GM18505 (cell line): Measurements from ENCODE around the gene PCSK9.

ENCODE experiments used
- ATAC-seq: cut with Tn5 transposase; IDR thresholded peaks from one replicate; pipeline ENCODE4 v1.9.1; 2021; ENCODE audit not compliant: unreplicated experiment
- POLR2A ChIP-seq: IDR thresholded peaks from 4 replicates; pipeline ENCODE4 v1.6.1; 2011; ENCODE audit warnings: borderline replicate concordance; ENCODE audit not compliant: insufficient read depth, insufficient read length; ENCODE audit errors: extremely low read depth

PCSK9 gene

DNA sequence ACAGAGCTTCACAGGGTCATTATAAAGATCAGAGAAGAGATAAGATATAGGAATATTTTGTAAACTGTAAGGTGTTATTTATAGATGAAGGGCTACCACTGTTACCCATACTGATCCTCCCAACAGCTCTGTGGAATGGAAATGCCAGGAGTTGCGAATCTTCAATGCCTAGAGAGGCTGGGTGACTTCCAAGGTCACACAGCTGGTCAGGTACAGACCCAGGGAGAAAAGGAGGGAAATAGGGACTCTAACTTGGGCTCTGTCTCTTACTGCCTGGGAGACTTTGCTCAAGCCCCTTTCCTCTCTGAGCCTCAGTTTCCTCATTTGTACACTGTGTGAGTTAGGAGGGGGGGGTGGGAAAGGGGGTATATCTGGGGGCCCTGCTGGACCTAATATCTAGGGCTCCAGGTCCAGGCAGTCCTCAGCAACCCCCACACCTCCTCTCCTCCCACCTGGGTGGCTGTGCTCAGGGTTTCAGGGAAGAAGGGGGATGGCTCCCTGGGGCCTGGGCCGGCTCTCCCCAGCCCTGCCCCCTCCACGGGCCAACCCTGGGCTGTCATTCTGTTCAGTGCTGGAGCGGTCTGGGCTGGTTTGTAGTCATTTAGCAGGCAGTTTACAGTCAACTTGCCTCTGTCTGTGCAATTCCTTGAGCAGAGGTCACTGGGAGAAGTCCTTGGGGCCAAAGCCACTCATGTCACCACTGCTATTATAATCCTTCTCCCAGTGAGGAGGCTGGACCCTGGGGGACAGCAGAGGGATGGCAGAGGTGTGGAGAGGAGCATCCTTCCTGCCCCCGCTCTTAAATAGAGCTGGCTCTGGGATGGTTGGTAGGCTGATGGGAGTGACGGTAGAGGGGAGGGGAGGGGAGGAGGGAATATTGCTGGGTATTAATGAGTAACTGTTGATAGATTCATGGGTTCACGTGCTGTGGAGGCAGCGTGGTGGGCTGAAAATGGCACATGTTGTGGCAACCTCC lies 39.0 kb upstream of the PCSK9 start:
- TF ChIP-seq POLR2A, result no peak
- no peak for ATAC-seq

DNA sequence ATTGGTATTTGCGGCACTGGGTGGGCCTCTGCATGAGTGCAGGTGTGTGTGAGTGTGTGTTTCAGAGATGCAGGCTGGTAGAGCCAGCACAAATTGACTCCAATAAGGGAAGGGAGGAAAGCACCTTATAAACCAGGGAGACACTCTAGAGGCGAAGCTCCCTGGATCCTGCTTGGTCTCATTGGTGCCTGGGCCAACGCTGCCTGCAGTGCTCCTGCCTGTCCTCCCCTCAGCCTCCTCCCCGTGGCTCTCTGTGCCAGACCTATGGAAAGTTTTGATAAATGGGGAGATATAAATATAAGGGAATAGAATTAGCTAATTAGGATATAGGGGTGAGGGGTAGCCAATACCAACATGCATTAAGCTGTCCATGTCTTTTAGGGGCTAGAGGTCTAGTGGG lies 38.0 kb upstream of the PCSK9 start:
- no peak for TF ChIP-seq POLR2A
- ATAC-seq, result no peak

DNA sequence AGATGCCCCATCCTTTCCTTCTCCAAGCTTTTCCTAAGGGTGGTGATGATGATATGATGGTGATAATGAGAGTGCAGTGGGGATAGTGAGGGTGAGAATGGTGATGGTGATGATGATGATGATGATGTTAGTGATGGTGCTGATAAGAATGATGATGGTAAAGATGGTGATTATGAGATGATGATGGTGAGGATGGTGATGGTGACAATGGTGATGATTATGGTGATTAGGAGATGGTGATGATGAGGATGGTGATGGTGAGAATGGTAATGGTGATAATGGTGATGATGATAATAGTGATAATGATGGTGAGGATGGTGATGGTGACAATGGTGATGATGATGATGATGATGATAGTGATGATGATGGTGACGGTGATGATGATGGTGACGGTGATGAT lies 36.7 kb upstream of the PCSK9 start:
- ATAC-seq, result no peak
- TF ChIP-seq POLR2A, result no peak

DNA sequence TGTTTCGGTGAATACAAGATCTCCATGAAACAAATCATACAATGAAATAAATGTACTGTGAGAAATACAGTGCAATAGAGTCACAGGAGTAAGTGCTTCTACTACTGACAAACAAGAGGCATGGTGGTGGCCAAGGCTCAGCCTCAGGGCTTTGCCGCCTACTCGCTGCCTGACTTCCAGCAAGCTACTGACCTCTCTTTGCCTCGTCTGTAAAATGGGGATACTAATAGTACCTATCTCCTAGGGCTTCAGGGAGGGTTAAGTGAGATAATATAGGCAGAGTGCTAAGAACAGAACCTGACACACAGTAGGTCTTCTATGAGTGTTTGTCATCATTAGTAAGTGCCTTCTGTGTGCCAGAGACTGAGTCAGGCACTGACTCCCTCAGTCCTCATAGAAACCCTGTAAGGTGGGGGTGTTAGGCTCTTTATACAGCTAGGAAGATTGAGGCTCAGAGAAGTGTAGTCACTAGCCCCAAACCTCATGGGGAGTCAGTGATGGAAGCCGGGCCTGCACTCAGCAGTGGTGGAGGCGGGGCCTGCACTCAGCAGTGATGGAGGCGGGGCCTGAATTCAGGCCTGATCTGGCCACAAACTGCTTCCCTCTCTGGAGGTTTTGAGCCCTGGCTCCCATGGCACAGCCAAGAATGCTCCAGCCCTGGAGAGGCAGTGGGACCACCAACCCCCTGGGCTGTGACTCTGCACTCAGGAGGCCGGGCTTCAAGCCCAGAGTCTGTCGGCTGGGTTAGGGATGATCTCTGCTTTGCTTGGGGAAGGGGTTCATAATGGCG lies 33.8 kb upstream of the PCSK9 start:
- TF ChIP-seq POLR2A, result no peak
- ATAC-seq, result no peak

DNA sequence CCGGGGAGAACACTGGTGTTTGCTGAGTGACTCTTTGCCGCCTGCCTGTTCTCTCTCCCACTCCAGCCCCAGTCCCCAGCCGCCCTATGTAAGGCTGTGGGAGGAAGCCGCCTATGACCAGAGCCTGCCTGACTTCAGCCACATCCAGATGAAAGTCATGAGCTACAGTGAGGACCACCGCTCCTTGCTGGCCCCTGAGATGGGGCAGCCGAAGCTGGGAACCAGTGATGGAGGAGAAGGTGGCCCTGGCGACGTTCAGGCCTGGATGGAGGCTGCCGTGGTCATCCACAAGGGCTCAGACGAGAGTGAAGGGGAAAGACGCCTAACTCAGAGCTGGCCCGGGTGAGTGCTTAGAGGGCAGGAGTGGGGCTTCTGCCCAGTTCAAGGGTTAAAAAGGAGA lies 32.4 kb upstream of the PCSK9 start:
- ATAC-seq, result no peak
- no peak for TF ChIP-seq POLR2A

DNA sequence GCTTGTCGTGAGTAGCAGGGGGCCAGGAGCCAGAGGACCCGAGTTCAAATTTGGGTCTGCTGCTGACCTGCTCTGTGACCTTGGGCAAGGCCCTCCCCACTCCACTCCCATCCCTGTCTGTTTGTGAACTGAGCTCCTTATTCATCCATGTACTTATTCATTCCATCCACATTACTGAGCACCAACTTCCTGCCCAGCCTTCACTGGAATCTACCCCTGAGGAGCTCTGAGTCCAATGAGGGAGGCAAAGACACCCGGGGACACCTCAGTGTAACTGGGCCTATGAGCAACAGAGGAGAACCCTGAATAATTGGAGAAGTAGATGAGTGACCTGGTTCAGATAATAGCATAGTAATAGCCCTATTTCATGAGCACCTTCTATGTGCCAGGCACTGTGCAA lies 31.7 kb upstream of the PCSK9 start:
- ATAC-seq, result no peak
- TF ChIP-seq POLR2A, result no peak

DNA sequence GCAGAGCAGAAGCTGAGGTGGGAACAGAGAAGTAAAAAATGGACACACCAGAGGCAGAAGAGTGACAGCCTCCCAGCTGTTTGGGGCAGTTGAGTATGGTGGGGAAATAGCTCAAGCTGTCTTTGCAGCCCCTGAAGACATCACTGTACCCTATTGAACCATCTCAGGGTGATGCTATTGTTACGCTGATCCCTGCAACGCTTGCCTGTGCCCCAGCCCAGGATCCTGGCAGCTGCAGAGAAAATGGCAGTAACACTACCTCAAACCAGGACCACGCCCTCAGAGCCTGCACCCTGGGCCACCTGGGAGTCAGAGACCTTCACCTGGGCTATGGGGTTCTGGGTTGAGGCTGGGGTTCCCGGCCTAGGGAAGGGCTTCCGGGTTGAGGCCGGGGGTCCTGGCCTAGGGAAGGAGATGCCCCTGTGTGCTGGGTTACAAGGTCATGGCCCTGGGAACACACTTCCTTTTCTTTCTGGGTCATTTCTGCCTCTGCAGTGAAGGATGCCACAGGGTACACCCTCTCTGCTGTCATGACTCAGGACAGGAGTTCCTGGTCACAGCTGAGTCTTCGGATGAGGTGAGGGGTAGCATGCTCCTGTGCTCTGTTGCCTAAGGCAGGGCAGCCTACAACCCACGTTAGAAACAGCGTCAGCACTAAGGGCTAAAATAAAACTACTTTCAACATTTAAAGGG lies 29.0 kb upstream of the PCSK9 start:
- ATAC-seq, result no peak
- TF ChIP-seq POLR2A, result no peak

DNA sequence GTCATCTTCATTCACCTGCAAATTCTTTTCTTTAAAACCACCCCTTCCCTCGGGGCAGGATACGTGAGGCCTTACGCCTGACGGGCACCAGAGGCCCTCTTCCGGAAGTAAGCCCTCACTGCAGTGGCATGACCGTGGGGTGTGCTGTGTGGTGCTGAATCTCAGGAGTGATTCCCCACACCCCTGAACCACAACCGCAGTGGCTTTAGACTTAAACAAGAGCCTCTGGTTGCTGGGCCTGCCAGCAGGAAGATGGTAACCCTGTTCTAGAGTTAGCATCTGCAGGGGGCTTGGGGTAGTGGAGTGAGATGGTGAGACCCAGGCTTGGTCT lies 28.5 kb upstream of the PCSK9 start:
- no peak for TF ChIP-seq POLR2A
- no peak for ATAC-seq

DNA sequence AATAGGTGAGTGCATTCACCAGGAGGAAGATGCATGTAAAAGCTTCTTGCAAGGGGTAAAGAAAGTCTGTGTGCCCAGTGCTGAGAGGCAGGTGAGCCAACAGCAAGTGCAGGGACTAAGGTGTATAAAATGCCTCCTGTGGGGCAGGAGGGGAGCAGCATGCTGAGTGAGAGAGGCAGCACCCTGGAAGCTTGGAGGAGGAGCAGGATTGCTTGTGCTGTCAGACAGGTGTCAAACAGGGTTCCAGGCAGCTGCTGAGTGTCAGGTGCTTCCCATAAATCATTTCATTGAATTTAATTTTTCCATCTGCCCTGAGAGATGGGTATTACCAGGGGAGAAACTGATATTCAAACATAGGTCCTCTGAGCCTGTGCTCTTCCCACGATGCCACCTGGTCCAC lies 26.7 kb upstream of the PCSK9 start:
- TF ChIP-seq POLR2A, result no peak
- ATAC-seq, result no peak

DNA sequence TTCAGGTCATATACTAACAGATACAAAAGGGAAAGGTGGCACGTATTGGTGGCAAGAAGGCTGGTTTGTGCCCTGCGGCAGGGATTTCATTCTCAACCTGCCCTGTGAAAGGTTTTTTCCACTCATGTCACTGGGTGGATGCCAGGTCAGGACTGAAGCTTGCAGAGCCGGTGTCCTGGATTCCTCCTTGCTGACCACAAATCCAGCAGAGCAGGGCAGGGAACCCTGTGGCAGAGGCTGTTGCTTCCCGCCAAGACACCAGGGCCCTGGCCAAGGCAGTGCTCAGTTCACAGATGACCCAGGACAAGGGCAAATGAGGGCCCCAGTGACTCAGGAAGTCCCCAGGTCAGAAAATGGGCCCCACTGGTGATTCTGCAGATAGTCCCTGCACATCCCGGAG lies 24.2 kb upstream of the PCSK9 start:
- TF ChIP-seq POLR2A, result no peak

DNA sequence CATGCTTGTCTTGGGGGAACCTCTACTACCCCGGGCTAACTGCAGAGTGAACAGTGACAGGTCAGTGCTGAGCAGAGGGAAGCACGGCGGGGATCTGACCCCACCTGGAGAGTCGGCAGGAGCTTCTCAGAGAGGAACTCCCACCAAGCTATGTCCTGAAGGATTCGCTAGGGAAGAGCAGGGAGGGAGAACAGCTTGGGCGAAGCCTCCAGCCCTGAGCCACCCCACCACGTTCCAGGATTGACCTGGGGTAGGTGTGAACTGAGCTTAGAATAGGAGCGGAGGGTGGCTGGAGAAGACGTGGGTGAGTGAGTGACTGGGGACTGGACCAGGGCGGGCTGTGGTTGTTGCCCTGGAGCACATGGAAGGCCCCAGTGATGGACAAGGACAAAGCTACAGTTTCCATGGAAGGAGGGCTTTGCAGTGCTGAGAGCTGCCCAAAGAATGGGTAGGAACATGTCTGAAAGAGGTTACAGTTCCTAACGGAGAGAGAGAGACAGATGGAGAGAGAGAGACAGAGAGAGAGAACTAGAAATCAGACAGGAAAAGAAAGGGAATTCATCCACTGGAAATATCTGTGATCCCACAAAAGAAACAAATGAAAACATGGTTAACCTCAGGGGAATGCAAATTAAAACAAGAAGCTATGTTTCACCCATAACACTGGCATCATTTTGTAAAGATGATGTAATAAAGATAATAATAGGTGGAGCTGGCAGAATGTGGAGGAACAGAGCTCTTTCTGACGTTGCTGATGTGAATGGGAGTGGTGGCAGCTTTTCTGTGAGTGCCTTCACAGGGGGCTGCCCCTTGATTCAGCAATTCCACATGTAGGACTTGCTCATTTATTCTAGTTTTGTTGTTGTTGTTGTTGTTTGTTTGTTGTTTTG lies 23.4 kb upstream of the PCSK9 start:
- no peak for TF ChIP-seq POLR2A
- ATAC-seq, result no peak

More for the DNA sequence above, 24.2 kb upstream of the PCSK9 start:
- no peak for ATAC-seq

DNA sequence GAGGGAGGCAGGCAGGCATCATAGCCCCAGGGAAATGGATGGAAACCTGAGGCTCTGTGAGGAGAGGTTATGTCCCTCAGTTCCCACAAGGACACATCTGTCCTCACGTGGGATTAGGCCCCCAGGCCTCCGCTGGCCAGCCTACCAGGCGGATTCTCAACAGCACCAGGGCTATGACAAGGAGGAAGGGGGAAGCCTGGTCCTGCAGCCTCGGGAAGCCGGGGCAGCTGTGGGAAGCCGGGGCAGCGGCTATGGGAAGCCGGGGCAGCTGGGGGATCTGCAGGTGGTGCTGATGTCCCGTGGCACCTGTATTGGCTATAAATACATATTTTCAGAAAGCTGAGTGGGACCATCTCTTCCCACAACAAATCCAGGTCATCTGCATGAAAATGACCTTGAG lies 21.0 kb upstream of the PCSK9 start:
- no peak for TF ChIP-seq POLR2A
- no peak for ATAC-seq
